Endometrial microvascular endothelial cells (primary cell): ENCODE data around the gene ZNF600. TPM values are rescaled to one million over a fixed set of nuclear protein-coding genes. Genes with fewer than 3 reads are reported as not detected.
"Not testable (repeated sequence)": the region's sequence is repeated elsewhere in the genome, so short reads cannot be mapped to it uniquely, and the experiment has no call there.

Source experiments
- in situ Hi-C: cut with HindIII; loops from 2 replicates; pipeline ENCODE4 v1.10.0; 2017; ENCODE audit warnings: low sequenced_read_pairs, low pct_unique_long_range_greater_than_20kb; ENCODE audit errors: inconsistent ontology term
- total RNA-seq: library from RNA; depleted of rRNA; stranded (reverse); fragments of >200 nt; gene quantifications from one replicate; pipeline ENCODE4 v1.2.3, GENCODE V29; 2015; ENCODE audit errors: inconsistent ontology term

ZNF600 gene
- 1.0 TPM for total RNA-seq

DNA sequence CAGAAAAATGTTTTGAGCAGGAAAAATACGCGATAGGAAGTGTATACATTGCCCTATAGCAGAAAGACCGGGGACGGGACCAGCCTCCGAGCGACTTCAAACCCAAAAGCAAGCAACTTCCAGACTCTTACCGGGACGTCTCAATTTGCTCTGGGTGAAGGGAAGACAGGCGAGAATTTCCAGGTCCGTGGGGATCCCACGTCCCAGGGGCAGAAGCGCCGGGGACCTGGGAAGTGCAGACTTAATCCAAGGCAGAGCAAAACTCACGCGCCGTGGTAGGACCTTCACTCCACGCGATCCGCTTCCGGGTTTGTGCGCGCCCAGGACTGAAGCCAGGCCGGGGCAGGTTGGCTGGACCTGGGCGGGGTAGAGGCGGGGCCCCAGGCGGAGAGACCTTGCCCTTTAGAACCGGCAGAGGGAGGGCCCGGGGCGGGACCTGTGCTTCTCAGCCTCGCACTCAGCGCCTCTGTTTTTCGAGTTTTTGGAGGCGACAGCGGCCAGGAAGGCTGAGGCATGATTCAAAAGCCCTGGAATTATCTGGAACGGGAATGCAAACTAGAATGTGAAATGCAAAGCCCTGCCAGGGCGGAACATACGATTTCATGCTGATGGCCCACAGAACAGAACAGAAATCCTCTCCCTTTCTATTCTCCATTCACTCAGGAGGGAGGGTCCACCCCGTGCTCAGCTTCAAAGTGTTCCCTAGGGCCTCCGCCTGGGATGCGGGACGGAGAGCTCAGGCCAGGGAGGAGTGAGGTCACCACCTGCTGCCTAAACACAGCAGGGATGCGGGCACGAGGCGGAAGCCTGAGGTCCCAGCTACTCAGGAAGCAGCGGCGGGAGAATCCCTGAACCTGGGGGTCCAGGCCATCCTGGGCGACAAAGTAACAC is at the start of gene ZNF600:
Gene ZNF600, minus strand, starts transcription at position 328 of the 891 bp plus-strand sequence. CDS start 7,903 bp downstream, outside the sequence.
- in situ Hi-C loops: not testable (repeated sequence)

DNA sequence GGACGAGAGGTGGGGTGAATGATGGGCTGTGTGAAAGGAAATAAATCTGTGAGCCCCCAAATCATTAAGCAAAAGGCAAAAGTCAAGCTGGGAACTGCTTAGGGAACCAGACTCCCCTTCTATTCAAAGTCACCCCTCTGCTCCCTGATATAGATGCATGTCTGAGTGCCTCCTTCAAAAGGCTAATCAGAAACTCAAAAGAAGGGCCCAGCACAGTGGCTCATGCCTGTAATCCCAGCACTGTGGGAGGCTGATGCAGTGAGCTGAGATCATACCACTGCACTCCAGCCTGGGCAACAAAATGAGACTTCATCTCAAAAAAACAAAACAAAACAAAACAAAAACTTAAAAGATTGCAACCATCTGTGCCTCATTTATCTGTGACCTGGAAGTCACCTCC is 47.7 kb upstream of the ZNF600 start:
- in situ Hi-C loops: not testable (repeated sequence)

DNA sequence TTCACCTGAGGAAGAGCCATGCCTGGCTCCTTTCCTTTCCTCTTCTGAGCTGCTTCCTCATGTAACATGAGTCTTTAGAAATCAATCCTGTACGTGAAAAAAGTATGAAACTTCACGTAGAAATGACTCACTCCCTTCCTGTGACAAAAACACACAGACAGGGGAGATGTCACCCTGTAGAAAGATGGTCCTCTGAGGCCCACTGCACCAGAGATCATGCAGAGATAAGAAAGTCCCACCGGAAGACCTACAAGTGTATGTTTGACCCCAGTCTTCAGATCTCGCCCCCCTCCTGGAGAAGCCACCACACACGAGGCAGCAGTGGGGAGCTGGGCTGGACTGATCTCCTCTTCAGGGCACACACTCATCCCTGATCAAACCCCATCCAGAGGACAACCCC is 47.0 kb upstream of the ZNF600 start:
- in situ Hi-C loops: not testable (repeated sequence)

- in situ Hi-C loops: not testable (repeated sequence)
These were observed 43.3 kb upstream of the ZNF600 start for GRCh38 chr19:52829866-52830265.

- in situ Hi-C loops: no loop called here
These were observed 39.2 kb upstream of the ZNF600 start for GRCh38 chr19:52825765-52826164.

DNA sequence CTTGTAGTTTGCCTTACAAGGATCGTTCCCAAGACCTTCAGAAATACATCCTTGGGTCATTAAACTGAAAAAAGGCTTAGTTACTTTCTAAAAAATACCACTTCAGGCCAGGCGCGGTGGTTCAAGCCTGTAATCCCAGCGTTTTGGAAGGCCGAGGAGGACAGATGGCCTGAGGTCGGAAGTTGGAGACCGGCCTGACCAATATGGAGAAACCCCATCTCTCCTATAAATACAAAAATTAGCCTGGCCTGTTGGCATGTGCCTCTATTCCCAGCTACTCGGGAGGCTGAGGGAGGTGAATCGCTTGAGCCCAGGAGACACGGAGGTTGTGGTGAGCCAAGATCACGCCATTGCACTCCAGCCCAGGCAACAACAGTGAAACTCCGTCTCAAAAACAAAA is 37.1 kb upstream of the ZNF600 start:
- in situ Hi-C loops: no loop called here

DNA sequence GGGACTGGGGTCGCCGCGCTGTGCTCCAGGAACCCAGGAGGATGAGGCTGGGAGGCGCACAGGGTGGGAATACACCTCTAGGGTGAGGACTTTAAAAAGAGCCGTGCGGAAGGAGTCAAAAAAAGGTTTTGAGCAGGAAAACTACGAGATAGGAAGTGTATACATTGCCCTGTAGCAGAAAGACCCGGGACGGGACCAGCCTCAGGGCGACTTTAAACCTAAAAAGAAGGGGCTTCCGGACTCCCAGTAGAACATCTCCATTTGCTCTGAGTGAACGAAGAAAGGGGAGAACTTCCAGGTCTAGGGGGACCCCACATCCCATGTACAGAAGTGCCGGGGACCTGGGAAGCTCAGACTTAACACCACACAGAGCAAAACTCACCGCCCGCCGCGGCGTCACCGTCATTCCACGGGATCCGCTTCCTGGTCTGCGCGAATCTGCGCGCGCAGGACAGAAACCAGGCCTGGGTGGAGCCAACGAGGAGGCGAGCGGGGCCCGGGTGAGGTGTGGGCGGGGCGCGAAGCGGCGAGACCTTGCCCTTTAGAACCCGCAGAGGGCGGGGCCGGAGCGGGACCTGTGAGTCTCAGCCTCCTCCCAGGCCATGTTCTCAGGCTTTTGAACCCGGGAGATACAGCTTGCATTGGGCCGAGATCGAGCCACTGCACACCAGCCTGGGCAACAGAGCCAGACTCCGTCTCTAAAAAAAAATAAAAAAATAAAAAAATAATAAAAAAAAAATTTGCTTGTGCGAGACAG is 34.8 kb upstream of the ZNF600 start, which contains the start of gene ZNF28:
Gene ZNF28, minus strand, starts transcription at position 430 of the 757 bp plus-strand sequence. CDS start 3,675 bp downstream, outside the sequence.
- in situ Hi-C loops: not testable (repeated sequence)

DNA sequence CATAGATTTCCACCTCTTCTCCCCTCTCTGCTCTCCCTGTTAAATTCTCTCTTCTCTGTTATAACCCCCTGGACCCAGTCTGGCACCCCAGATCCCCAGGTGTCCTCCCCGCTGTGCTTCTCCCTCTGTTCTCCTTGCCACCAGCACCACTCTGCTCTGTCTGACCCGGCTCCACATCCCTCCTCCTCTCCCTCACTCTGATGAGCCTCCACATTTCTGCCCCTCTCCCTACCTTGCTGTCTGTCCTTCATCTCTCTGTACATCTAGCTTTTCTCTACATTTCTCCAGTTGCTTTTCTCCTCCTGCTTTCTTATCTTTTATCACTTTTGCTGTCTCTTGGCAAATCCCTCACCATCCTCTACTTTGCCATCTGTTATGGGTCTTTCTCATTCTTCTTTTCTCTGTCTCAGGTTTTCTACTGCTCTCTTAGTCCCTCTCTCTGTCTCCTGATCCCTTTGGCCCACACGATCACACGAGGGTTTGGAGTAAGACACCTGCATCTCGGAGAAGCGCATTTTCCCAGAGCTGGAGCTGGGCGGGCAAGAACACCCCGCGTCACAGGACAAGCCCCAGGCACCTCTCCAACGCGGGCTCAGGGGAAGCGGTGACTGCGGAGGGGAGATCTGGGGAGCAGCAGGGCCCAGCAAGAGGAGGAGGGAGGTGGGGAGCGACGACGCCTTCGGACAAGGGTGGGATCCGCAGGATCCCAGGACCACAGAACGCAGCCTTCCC is 34.0 kb upstream of the ZNF600 start:
- in situ Hi-C loops: not testable (repeated sequence)

DNA sequence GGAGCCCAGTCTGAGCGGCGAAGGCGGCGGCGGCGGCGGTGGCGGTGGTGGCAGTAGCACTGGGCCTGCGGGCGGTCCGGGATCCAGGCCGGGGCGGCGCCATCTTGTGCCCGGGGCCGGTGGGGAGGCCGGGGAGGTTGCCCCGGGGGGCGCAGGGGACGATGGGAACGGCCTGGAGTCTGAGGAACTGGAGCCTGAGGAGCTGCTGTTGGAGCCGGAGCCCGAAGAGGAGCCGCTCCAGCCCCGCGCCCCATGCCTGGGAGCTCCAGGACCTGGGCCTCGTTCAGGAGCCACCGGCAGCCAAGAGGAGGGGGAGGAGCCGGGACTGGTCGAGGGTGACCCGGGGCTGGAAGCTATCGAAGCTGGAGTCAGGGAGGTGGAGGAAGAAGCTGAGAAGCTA is 23.2 kb upstream of the ZNF600 start:
- in situ Hi-C loops: no loop called here

DNA sequence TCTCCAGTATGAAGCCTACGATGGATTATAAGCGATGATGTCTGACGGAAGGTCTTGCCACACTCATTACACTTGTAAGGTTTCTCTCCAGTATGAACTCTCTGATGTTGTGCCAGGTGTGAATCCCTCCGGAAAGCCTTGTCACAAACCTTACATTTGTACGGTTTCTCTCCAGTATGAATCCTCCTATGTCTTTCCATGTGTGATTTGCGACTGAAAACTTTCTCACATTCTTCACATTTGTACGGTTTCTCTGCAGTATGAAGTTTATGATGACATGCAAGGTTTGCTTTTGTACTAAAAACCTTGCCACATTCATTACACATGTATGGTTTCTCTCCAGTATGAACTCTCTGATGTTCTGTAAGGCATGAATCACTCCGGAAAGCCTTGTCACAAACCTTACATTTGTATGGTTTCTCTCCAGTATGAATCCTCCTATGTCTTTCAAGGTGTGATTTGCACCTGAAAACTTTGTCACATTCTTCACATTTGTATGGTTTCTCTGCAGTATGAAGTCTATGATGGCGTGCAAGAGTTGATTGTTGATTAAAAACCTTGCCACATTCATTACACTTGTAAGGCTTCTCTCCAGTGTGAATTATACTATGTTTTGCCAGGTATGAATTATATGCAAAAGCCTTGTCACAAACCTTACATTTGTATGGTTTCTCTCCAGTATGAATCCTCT is 13.5 kb upstream of the ZNF600 start:
- in situ Hi-C loops: not testable (repeated sequence)

- in situ Hi-C loops: no loop called here
These were observed 2.8 kb upstream of the ZNF600 start for GRCh38 chr19:52789440-52789839.

DNA sequence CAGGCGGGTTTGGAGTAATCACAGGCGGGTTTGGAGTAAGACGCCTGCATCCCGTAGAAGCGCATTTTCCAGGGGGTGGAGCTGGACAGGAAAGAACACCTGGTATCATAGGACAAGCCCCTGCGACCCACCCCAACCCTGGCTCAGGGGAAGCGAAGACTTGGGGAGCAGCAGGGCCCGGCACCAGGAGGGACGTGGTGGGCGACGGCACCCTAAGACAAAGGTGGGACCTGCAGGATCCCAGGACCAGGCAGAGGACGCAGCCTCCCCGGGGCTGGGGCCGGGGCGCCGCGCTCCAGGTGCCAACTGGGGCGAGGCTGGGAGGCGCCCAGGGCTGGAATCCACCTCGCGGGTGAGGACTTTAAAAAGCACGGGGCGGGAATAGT is 520 bp downstream of the ZNF600 start:
- in situ Hi-C loops: no loop called here

DNA sequence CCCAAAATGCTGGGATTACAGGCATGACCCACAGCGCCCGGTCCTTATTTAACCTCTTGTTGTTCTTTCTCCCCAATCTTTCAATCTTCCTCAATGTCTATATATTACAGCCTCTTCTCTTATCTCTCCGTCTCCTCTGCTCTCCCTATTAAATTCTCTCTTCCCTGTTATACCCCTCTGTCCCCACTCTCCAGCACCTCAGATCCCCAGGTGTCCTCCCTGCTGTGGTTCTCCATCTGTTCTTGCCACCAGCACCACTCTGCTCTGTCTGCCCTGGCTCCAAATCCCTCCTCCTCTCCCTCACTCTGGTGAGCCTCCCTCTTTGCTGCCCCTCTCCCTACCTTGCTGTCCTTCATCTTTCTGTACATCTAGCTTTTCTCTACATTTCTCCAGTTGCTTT is 1.1 kb downstream of the ZNF600 start:
- in situ Hi-C loops: no loop called here

DNA sequence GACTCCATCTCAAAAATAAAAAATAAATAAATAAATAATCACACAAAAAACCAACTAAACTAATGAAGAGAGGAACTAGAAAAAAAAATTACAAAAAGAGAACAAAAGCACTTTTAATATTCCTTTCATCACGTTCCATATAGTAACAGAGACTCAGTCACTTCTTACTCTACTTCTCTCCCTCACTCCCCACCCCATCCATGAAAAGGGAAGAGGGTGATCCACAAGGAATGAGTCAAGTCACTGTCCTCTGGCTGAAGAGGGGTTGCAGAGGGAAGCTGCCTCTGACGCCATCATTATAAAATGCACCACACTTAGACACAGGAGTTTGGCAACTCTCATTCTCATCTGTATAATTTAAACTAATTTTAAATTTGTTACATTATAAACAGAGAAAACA is 3.7 kb downstream of the ZNF600 start:
- in situ Hi-C loops: not testable (repeated sequence)

DNA sequence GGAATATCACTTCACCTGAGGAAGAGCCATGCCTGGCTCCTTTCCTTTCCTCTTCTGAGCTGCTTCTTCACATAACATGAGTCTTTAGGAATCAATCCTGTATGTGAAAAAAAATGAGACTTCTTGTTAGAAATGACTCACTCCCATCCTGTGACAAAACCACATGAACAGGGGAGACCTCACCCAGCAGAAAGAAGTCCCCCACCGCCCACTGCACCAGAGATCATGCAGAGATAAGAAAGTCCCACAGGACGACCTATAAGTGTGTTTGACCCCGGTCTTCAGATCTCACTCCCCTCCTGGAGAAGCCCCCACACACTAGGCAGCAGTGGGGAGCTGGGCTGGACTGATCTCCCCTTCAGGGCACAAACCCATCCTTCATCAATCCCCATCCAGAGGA is 7.8 kb downstream of the ZNF600 start:
- in situ Hi-C loops: no loop called here

- in situ Hi-C loops: not testable (repeated sequence)
These were observed 30.1 kb downstream of the ZNF600 start for GRCh38 chr19:52756447-52756846.

- in situ Hi-C loops: no loop called here
These were observed 36.8 kb downstream of the ZNF600 start for GRCh38 chr19:52749780-52750179.

DNA sequence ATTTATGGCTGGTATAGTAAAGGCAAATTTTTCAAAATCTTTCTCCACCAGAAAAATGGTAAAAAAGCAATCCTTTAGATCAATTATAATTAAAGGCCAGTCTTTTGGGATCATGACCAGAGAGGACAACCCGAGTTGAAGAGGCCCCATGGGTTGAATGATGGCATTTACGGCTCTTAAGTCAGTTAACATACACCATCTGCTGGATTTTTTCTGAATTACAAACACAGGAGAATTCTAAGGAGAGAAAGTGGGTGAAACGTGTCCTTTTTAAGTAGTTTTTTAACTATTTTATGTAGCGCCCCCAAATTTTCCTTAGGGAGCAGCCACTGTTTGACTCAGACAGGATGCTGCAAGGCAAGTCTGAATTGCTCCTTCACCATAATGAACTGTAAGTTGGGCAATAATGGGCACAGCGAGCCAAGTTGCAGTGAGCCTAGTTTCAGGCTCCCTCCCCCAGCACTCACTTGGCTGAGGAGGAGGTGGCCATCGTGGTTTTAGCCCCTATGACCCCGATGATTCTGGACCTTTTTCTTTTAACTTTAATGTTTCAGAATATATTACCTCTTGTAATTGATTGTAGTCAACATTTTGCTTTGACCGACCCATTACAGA is 38.1 kb downstream of the ZNF600 start:
- in situ Hi-C loops: no loop called here
